Heart right ventricle (tissue), 16 donors: ENCODE measurements around the gene CCDC137. TPM values are rescaled to one million over a fixed set of nuclear protein-coding genes. Genes with fewer than 3 reads are reported as not detected.

Experiments used
- ATAC-seq, 8 donors: fragments of 200-7000 bp; cut with Tn5 transposase; one replicate each; pipeline ENCODE4 v1.9.1; 2020; ENCODE audit warnings: mild to moderate bottlenecking in 8 of 8, moderate library complexity in 8 of 8, moderate number of reproducible peaks in 1 of 8
- DNase-seq, 2 donors: peaks; one replicate each; pipeline ENCODE4 v3.0.0-alpha.2; 2020
- H3K27ac ChIP-seq, 10 donors: fragments of 200-600 bp; sonication (generic) in 2 of 10; one replicate each; pipeline versions ENCODE4 v1.5.0 to v1.8.0; 2020 to 2022; ENCODE audit warnings: mild to moderate bottlenecking in 3 of 10
- H3K27me3 ChIP-seq, 7 donors: fragments of 200-600 bp; one replicate each; pipeline ENCODE4 v1.8.0; 2021 to 2022; ENCODE audit warnings: mild to moderate bottlenecking in 2 of 7
- H3K36me3 ChIP-seq, 9 donors: fragments of 200-600 bp; sonication (generic) in 1 of 9; one replicate each; pipeline versions ENCODE4 v1.5.0 to v1.8.0; 2020 to 2022; ENCODE audit warnings: mild to moderate bottlenecking in 2 of 9
- H3K4me1 ChIP-seq, 9 donors: fragments of 200-600 bp; sonication (generic) in 1 of 9; one replicate each; pipeline versions ENCODE4 v1.5.0 to v1.8.0; 2020 to 2022; ENCODE audit warnings: mild to moderate bottlenecking in 4 of 9
- H3K4me3 ChIP-seq, 10 donors: fragments of 200-600 bp; sonication (generic) in 2 of 10; one replicate each; pipeline versions ENCODE4 v1.5.0 to v1.8.0; 2020 to 2022; ENCODE audit warnings: mild to moderate bottlenecking in 7 of 10, moderate library complexity in 2 of 10
- H3K9me3 ChIP-seq, 11 donors: fragments of 200-600 bp in 10 of 11; sonication (generic) in 2 of 11; one replicate each; pipeline versions ENCODE4 v1.5.0 to v1.8.0; 2013 to 2022; ENCODE audit warnings: mild to moderate bottlenecking in 2 of 11, control low read depth in 1 of 11, moderate library complexity in 1 of 11
- CTCF ChIP-seq, 9 donors: fragments of 200-600 bp; sonication (generic) in 2 of 9; IDR thresholded peaks; one replicate each; pipeline versions ENCODE4 v1.5.0 to v1.8.0; 2021 to 2022; ENCODE audit warnings: antibody characterized with exemption in 9 of 9, mild to moderate bottlenecking in 5 of 9, moderate library complexity in 1 of 9
- WGBS, 2 donors: extraction: QIAGEN DNeasy Blood & Tissue Kit; methylation state at CpG; one replicate each; pipeline ENCODE4 v1.1.7; 2013; ENCODE audit warnings: inconsistent platforms in 1 of 2; 5-methylcytosine and 5-hydroxymethylcytosine counted together
- intact Hi-C, 10 donors: fragments of 100-400 bp; cut with DNase I; formaldehyde crosslinking; loops; one replicate each; pipeline versions ENCODE4 v1.11.1 to v1.14.2; 2022
- polyA plus RNA-seq, 2 donors: library from polyadenylated mRNA; stranded (reverse); fragments of 200-250 nt; gene quantifications; one replicate each; pipeline ENCODE4 v1.2.3, GENCODE V29; 2013
- total RNA-seq, 10 donors: library from RNA; stranded (reverse); fragmentation: NEBNext Ultra II Directional in 3 of 10; extraction: Animal tissue kit (Norgen Biotek cat#: 25700) in 3 of 10; gene quantifications; one replicate each; pipeline versions ENCODE4 v1.2.1 to v1.2.4, GENCODE V29; 2021 to 2023
- donor health status: Arrhythmogenic right ventricular cardiomyopathy.
- donor health status: ischemic (EF 13 %, LVEDD 7.1; RV severe dilation, severe dysfunction).
- donor health status: healthy with polysubstance abuse.
- donor health status: DM: no; HTN: yes; CAD: no.
- donor health status: DM: no; HTN: no; CAD: no.
- donor health status: ischemic (EF 25% LVEDD 6.9; RV normal size, moderate dysfunction).
- donor health status: ischemic (EF 25% LVEDD 5.7; RV mildly dilated, moderate dysfunction).
- donor health status: healthy.
- donor health status: DM: yes; HTN: yes; CAD: no.
- donor health status: Ischemic cardiomyopathy.
- donor health status: ischemic (EF 35%, LVEDD 5.7; RV mildly dilated, moderate dysfunction).
- donor health status: nonischemic (EF 11% LVEDD 7.7; RV severe dilation, severe dysfunction).
- donor health status: DM: yes; HTN: yes; CAD: no.
- donor health status: PGD.
- donor health status: ischemic (EF 29% LVEDD 5.4; RV normal size, mild dysfunction).
- donor health status: nonischemic (EF 23%, LVEDD 6.1; RV moderate dilation, normal function).

The CCDC137 gene
- total and polyA plus RNA-seq, 12 donors, result 3.4 to 14.4 (median 5.5) TPM

GRCh38 chr17:81676906-81677305 is 10.4 kb downstream of the CCDC137 start:
- no peak for TF ChIP-seq CTCF (IDR thresholded peaks at IDR 0.05)
- no peak overlapping the region for H3K27ac ChIP-seq
- no peaks in the 10 kb centered on the region for H3K27me3 ChIP-seq
- H3K36me3 ChIP-seq, result peaks cover 0 to 52% (median 6%) of the 10 kb centered on the region in 9 donors
- H3K9me3 ChIP-seq, result no peaks in the 10 kb centered on the region
- intact Hi-C loops, result no loop called here
- H3K4me1 ChIP-seq, result peaks cover 0 to 21% (median 7%) of the 10 kb centered on the region in 9 donors
- DNase-seq (no peak), ATAC-seq (peak in 2 of 8 donors; percentile 6 to 10)
- H3K4me3 ChIP-seq, result no peak overlapping the region
- 90 to 95% methylated on average over 17 of the region's 17 CpGs for WGBS, 2 donors

GRCh38 chr17:81680150-81680549 is 13.6 kb downstream of the CCDC137 start:
- no peaks in the 10 kb centered on the region for H3K27me3 ChIP-seq
- peaks cover 0 to 20% (median 0%) of the 10 kb centered on the region in 9 donors for H3K36me3 ChIP-seq
- H3K27ac ChIP-seq, result peak overlapping the region in 2 of 10 donors; percentile 27 to 49
- no peak for TF ChIP-seq CTCF (IDR thresholded peaks at IDR 0.05)
- intact Hi-C loops, result no loop called here
- no peaks in the 10 kb centered on the region for H3K9me3 ChIP-seq
- H3K4me1 ChIP-seq, result peaks cover 10 to 44% (median 32%) of the 10 kb centered on the region in 9 donors
- ATAC-seq (no peak), DNase-seq (no peak)
- WGBS, 2 donors, result 72 to 73% methylated on average over 11 of the region's 11 CpGs
- no peak overlapping the region for H3K4me3 ChIP-seq

- Histone ChIP-seq H3K9me3 (no peaks in the 10 kb centered on the region), H3K36me3 (peaks cover 0 to 31% (median 5%) of the 10 kb centered on the region in 9 donors), H3K4me3 (no peak overlapping the region), H3K4me1 (peaks cover 15 to 57% (median 32%) of the 10 kb centered on the region in 9 donors), H3K27ac (no peak overlapping the region), H3K27me3 (no peaks in the 10 kb centered on the region)
- ATAC-seq, result no peak
- DNase-seq, result no peak
- no peak for TF ChIP-seq CTCF (IDR thresholded peaks at IDR 0.05)
- WGBS, 2 donors, result 66 to 75% methylated on average over 17 of the region's 17 CpGs
- intact Hi-C loops, result no loop called here
These were observed 15.1 kb downstream of the CCDC137 start for GRCh38 chr17:81681672-81682071.

GRCh38 chr17:81682565-81683207 is 16.1 kb downstream of the CCDC137 start:
- TF ChIP-seq CTCF (IDR thresholded peaks at IDR 0.05), result no peak
- Histone ChIP-seq H3K36me3 (peaks cover 0 to 41% (median 15%) of the 10 kb centered on the region in 9 donors), H3K4me1 (peaks cover 15 to 57% (median 32%) of the 10 kb centered on the region in 9 donors), H3K27ac (peak overlapping the region in 9 of 10 donors; percentile 56 to 96 (median 91)), H3K27me3 (no peaks in the 10 kb centered on the region), H3K9me3 (no peaks in the 10 kb centered on the region), H3K4me3 (peak overlapping the region; percentile 64 to 100 (median 95))
- DNase-seq, result no peak
- 34 to 40% methylated on average over 19 of the region's 19 CpGs for whole genome bisulfite sequencing, 2 donors
- intact Hi-C loops, result loop anchor here in 1 of 10 donors (1.0 kb wide), 1 partner anchor 16 kb away; the partner anchor contains the start of genes CCDC137 and OXLD1
- no peak for ATAC-seq
